HepG2 (cell line): Measurements from ENCODE around the gene NOL12. TPM values are rescaled to one million over a fixed set of nuclear protein-coding genes. Genes with fewer than 3 reads are reported as not detected.
A peak's percentile ranks its signal among the peaks of the same experiment; 100 is the strongest.

Experiments
- ARNT2 ChIP-seq: sonication (generic); formaldehyde crosslinking; IDR thresholded peaks from 2 replicates; pipeline ENCODE4 v1.8.0; 2022; ENCODE audit warnings: mild to moderate bottlenecking, low read depth, missing genetic modification reagents, moderate library complexity
- CAMTA2 ChIP-seq: sonication (generic); formaldehyde crosslinking; IDR thresholded peaks from 2 replicates; pipeline ENCODE4 v1.4.0; 2020; ENCODE audit warnings: mild to moderate bottlenecking, missing genetic modification reagents, borderline replicate concordance
- CSRNP1 ChIP-seq: sonication (generic); formaldehyde crosslinking; IDR thresholded peaks from 2 replicates; pipeline ENCODE4 v1.8.1; 2023; ENCODE audit warnings: mild to moderate bottlenecking, missing genetic modification reagents
- HMGXB3 ChIP-seq: sonication (generic); formaldehyde crosslinking; IDR thresholded peaks from 2 replicates; pipeline ENCODE4 v1.4.0; 2020; ENCODE audit warnings: missing genetic modification reagents, borderline replicate concordance
- MTA1 ChIP-seq: sonication (generic); formaldehyde crosslinking; IDR thresholded peaks from 2 replicates; pipeline ENCODE4 v1.4.0; 2020; ENCODE audit warnings: missing genetic modification reagents, mild to moderate bottlenecking, borderline replicate concordance
- NPAS2 ChIP-seq: sonication (generic); formaldehyde crosslinking; IDR thresholded peaks from 2 replicates; pipeline ENCODE4 v1.8.0; 2022; ENCODE audit warnings: mild to moderate bottlenecking, missing genetic modification reagents, borderline replicate concordance
- POLR2A ChIP-seq, 2 experiments: IDR thresholded peaks; 2 replicates each; pipeline ENCODE4 v1.6.1; 2011; ENCODE audit warnings: low read depth in 2 of 2, low read length in 2 of 2, mild to moderate bottlenecking in 1 of 2, moderate library complexity in 1 of 2; ENCODE audit not compliant: insufficient read depth in 1 of 2
- SMC3 ChIP-seq: IDR thresholded peaks from 2 replicates; pipeline ENCODE4 v1.6.1; 2011; ENCODE audit warnings: low read length, improper control_type of control experiment
- U2AF1 ChIP-seq: fragments of 200-400 bp; formaldehyde crosslinking; optimal IDR thresholded peaks from 2 replicates; pipeline ENCODE3; 2017; ENCODE audit warnings: mild to moderate bottlenecking, low read depth, low read length
- YEATS4 ChIP-seq: sonication (generic); formaldehyde crosslinking; IDR thresholded peaks from 2 replicates; pipeline ENCODE4 v1.4.0; 2020; ENCODE audit warnings: missing genetic modification reagents, borderline replicate concordance
- ZMYM3 ChIP-seq: sonication (generic); formaldehyde crosslinking; IDR thresholded peaks from 2 replicates; pipeline ENCODE4 v1.5.1; 2020; ENCODE audit warnings: mild to moderate bottlenecking, missing genetic modification reagents
- ZNF253 ChIP-seq: sonication (generic); formaldehyde crosslinking; IDR thresholded peaks from 2 replicates; pipeline ENCODE4 v1.8.0; 2022; ENCODE audit warnings: mild to moderate bottlenecking, missing genetic modification reagents, borderline replicate concordance
- ZNF431 ChIP-seq: sonication (generic); formaldehyde crosslinking; IDR thresholded peaks from 2 replicates; pipeline ENCODE4 v1.9.0; 2022; ENCODE audit warnings: missing genetic modification reagents, low read depth, mild to moderate bottlenecking, borderline replicate concordance
- ZNF552 ChIP-seq: sonication (generic); formaldehyde crosslinking; IDR thresholded peaks from 2 replicates; pipeline ENCODE4 v1.9.0; 2022; ENCODE audit warnings: missing genetic modification reagents, mild to moderate bottlenecking, borderline replicate concordance
- ZSCAN29 ChIP-seq: sonication (generic); formaldehyde crosslinking; conservative IDR thresholded peaks from 2 replicates; pipeline ENCODE4 v1.4.0; 2020; ENCODE audit warnings: mild to moderate bottlenecking, missing genetic modification reagents
- polyA plus RNA-seq, 8 experiments: library from polyadenylated mRNA; depleted of rRNA in 3 of 8; stranded (reverse) in 7 of 8; unstranded in 1 of 8; fragments of >200 nt; fragmentation: Illumina TruSeq in 4 of 8; extraction: Trizol in 4 of 8; gene quantifications; 2 replicates each; pipeline versions ENCODE4 v1.2.1 to v1.2.3, GENCODE V29; 2011 to 2016; ENCODE audit warnings: low read depth in 4 of 8, missing spikeins in 1 of 8, mixed read lengths in 1 of 8; ENCODE audit not compliant: insufficient read depth in 1 of 8
- total RNA-seq, 5 experiments: library from RNA; depleted of rRNA; stranded (reverse); fragments of >200 nt; fragmentation: Illumina TruSeq; extraction: Trizol; gene quantifications; 2 replicates each; pipeline ENCODE4 v1.2.3, GENCODE V29; 2016; ENCODE audit warnings: low read depth in 1 of 5
- TF ChIP-seq, protein P1 (sequence below): sonication (generic); formaldehyde crosslinking; IDR thresholded peaks from 2 replicates; pipeline ENCODE4 v1.4.0; 2020; ENCODE audit warnings: missing genetic modification reagents
- TF ChIP-seq, protein P2 (sequence below): sonication (generic); formaldehyde crosslinking; IDR thresholded peaks from 2 replicates; pipeline ENCODE4 v1.4.0; 2020; ENCODE audit warnings: missing genetic modification reagents, borderline replicate concordance

NOL12 gene
- total and polyA plus RNA-seq, 2 of the 13 experiments (the other 11 are each of a cell fraction or from before 2014, with no cell fraction given), result 14.3 to 31.4 TPM

DNA sequence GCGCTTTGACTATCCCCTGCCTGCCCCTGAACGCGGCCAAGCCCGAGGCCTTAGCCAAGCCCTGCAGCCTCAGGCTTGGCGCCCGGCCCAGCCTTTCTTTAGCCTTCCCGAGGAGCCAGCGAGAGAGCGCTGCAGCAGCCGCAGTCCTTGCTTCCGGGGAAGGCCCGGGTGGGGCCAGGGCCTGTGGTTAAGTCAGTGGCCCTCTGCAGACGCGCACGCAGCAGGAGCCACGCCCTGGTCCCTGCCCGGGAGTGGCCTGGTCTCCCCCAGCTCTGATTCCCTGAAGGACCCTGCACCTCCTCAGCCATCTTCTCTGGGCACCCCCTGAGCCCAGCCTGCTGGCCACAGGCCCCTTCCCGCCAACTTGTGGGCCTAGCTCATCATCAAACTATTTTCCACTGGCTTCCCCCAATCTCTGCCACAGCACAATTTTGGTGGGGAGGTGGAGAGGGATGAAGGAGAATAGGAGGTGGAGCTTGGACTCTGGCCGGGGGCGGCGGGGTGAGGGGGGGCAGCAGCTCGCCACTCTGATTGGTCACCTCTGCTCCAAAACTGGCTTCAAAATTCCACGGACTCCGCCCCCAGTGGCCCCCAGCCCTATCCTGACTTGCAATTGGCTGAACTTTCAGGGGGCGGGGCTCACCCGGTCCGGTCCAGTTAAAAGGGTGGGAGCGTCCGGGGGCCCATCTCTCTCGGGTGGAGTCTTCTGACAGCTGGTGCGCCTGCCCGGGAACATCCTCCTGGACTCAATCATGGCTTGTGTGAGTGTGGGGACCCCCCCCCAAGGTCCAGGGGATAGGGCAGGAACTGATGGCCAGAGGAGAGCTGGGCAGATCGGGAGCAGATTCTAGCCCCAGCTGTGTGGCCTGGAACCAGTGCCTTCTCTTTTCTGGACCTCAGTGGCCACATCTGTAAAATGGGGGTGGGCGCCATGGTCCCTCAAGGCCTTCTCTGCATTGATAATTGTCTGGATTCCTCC lies 10.9 kb upstream of the NOL12 start, which contains the start of gene LGALS1 (continued):
- TF ChIP-seq HMGXB3, result 0 out of 2 replicates have a peak, but pooled peaks have one; percentile 36
- TF ChIP-seq ARNT2 (CRISPR knock-in tag), result peak; percentile 45; the same call in 1 of the 2 replicates
- TF ChIP-seq ZMYM3 (CRISPR knock-in tag), result peak; percentile 88
- TF ChIP-seq ZNF253 (CRISPR knock-in tag), result no peak
- TF ChIP-seq U2AF1, result peak; percentile 57
- no peak for TF ChIP-seq ZNF552 (CRISPR knock-in tag)
- TF ChIP-seq POLR2A (IDR thresholded peaks at IDR 0.05; ENCODE audit: insufficient read depth in 1 of 2, low read depth in 2 of 2, low read length in 2 of 2), result peak; percentile 39 to 74; a peak in 3 of 4 replicates
- no peak for TF ChIP-seq ZNF431 (CRISPR knock-in tag)
- TF ChIP-seq MTA1, result no peak
- TF ChIP-seq, protein P1, sequence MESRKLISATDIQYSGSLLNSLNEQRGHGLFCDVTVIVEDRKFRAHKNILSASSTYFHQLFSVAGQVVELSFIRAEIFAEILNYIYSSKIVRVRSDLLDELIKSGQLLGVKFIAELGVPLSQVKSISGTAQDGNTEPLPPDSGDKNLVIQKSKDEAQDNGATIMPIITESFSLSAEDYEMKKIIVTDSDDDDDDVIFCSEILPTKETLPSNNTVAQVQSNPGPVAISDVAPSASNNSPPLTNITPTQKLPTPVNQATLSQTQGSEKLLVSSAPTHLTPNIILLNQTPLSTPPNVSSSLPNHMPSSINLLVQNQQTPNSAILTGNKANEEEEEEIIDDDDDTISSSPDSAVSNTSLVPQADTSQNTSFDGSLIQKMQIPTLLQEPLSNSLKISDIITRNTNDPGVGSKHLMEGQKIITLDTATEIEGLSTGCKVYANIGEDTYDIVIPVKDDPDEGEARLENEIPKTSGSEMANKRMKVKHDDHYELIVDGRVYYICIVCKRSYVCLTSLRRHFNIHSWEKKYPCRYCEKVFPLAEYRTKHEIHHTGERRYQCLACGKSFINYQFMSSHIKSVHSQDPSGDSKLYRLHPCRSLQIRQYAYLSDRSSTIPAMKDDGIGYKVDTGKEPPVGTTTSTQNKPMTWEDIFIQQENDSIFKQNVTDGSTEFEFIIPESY (CRISPR knock-in tag), result no peak
- no peak for TF ChIP-seq ZSCAN29 (CRISPR knock-in tag)
- no peak for TF ChIP-seq CAMTA2
- TF ChIP-seq, protein P2, sequence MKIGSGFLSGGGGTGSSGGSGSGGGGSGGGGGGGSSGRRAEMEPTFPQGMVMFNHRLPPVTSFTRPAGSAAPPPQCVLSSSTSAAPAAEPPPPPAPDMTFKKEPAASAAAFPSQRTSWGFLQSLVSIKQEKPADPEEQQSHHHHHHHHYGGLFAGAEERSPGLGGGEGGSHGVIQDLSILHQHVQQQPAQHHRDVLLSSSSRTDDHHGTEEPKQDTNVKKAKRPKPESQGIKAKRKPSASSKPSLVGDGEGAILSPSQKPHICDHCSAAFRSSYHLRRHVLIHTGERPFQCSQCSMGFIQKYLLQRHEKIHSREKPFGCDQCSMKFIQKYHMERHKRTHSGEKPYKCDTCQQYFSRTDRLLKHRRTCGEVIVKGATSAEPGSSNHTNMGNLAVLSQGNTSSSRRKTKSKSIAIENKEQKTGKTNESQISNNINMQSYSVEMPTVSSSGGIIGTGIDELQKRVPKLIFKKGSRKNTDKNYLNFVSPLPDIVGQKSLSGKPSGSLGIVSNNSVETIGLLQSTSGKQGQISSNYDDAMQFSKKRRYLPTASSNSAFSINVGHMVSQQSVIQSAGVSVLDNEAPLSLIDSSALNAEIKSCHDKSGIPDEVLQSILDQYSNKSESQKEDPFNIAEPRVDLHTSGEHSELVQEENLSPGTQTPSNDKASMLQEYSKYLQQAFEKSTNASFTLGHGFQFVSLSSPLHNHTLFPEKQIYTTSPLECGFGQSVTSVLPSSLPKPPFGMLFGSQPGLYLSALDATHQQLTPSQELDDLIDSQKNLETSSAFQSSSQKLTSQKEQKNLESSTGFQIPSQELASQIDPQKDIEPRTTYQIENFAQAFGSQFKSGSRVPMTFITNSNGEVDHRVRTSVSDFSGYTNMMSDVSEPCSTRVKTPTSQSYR (CRISPR knock-in tag), result no peak
- no peak for TF ChIP-seq SMC3
- TF ChIP-seq CSRNP1 (CRISPR knock-in tag), result no peak
- TF ChIP-seq YEATS4 (CRISPR knock-in tag), result peak; percentile 21; the same call in 1 of the 2 replicates
- TF ChIP-seq NPAS2 (CRISPR knock-in tag), result no peak
